Pons (tissue), 1 donor: ENCODE measurements around the gene FOS.
A peak's percentile ranks its signal among the peaks of the same experiment; 100 is the strongest.

ENCODE experiments used
- DNase-seq: peaks from one replicate; pipeline ENCODE4 v3.0.0-alpha.2; 2016; ENCODE audit warnings: low spot score

FOS gene

DNA sequence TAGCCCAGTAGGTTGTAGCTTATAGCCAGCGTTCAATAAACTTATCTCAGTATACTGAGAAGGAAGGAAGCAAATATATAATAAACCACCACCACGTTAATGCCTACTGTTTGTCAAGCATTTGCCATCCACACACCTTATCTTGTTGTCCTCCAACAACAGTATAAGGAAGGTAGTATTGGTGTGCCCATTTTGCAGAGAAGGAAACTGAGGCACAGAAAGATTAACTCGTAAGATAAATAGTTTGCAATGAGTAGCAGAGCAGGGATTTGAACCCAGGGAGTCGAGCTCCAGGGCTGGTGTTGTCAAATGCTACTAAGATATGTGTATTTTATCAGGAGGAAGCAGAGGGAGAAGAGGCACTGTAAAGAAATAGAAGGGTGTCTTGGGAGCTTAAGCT is 27.8 kb upstream of the FOS start:
- no peak for DNase-seq

DNA sequence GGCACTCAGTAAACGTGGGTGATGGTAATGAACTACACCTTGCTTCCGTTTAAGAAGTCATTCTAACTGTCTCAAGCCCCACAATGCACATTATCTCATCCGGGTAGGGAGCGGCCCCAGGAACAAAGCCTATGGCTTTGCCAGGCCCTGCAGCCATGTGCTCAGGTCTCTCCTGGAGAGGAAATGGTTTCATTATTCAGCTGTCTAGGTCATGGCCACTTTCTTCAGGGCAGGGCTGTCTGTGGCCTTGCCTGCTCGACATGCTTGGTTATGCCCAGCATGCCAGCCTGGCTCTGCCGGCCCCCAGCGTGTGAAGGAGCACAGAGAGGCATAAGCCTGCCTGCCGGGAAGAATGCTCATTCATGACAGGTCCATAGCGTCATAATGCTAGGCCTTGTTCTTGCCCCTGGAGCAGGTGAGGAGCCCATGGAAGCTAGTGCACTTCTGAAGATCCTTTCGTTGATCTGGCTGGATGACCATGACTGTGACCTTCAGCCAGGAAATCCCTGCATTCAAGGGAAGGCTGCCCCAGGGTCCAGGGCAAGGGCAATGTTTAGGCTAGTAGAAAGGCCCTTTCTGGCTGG is 26.3 kb upstream of the FOS start:
- DNase-seq = no peak

DNA sequence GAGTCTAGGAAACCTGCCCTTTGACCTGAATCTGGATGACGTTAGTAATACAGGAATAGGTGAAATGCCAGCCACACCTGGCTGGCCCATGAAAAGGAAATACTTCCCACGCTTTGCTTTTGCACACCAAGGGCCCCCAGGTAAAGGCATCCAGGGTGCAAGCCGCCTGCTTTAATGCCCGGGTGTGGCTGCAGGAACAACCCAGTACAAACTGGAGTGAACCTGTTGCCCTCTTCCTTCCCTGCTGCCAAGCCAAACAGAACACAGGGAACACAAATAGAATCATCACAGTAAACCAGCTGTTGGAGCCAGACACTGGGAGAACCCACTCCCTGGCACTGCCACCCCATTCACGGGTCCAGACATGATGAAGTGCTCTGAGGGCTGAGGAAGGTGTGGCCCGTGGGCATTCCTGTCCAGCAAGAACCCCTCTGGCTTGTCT is 24.2 kb upstream of the FOS start:
- DNase-seq = no peak

DNA sequence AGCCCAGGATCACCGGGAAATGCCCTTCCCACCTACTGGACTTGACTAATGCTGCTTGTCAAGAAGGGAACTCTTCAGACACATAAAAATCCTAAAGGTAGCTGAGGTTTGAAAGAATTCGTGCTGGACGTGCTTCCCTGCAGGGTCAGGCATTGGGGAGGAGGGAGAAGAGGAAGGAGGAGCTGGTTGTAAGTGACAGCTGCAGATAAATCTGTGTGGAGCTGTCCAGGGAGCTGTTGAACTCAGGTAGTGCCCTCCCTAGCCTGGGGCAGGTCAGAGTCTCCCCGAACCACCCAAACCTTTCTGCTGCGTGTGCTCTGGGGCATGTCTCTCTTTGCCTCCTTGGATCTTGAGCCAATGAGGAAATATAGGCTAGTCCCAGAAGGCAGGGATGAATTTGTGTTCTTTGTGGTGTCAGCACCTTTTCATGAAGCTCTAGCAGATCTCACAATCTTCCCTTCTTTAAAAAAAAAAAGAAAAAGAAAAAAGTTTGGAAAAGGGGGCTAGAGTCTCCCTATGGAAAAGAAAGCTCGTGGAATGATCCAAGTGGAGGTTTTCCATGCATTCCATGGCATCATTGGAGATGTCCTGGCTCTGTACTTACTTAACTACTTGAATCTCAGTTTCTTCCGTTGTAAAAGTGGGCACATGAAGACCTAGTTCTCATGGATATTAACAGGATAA is 23.6 kb upstream of the FOS start:
- DNase-seq = no peak

DNA sequence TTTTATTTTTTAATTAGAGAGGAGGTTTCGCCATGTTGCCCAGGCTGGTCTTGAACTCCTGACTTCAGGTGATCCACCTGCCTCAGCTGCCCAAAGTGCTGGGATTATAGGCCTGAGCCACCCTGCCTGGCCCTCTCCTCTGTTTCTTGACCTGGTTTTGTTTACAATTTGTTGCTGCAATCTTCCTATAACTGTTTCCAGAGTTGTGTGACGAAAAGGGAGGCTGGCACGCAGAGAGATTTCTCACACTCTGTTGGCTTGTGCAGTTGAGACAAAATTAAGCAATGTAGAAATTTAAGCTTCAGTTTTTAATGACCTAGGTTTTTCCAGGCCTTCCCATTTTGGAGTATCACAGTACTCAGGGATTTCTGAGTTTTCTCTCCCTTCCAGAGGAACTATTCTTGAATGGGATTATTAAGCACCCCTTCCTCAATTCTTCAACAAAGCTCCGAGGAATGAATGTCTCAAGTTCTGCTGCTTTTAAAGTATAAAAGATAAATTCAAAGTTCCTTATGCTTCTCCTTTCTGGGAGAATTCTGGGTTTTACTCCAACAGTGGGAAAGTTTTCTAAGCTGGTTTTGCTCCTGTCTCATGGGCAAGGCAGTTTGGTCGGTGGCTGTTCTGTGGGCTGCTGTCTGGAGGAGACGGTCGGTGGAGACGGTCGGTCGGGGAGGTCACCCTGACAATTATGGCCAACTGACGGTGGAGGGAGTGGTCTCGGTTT is 20.4 kb upstream of the FOS start:
- DNase-seq = no peak

DNA sequence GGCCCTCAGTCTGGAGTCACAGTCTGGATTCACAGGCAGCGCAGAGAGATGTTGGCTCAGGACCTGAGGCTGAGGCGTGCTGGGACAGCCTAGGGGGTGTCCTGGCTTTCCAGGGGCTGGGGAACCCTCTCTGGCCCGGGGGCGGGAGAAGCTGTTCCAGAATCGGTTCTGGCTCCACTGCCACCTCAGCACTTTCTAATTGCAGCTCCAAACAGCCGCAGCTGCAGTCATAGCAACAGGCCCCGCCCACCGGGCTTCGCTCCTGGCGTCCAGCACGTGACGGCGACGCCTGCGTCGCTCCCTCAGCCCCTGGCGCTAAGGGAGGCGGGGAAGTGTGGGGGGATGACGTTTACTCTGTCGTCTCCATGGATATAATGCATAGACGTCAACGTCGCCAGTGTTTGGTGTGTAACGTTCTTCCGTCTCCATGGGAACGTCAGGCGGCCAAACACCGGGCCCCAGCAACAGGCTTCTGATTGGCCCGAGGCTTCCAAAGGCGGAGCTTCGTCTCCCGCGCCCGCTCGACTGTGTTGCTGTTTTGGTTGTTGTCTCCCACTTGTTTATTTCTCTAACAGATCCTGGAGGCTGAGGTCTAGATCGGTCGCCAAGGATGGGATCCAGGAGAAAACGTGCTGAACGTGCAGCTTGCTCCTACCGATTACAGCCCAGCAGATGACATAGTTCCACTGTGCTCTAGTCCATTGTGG is 19.7 kb upstream of the FOS start:
- DNase-seq = peak; percentile 99

DNA sequence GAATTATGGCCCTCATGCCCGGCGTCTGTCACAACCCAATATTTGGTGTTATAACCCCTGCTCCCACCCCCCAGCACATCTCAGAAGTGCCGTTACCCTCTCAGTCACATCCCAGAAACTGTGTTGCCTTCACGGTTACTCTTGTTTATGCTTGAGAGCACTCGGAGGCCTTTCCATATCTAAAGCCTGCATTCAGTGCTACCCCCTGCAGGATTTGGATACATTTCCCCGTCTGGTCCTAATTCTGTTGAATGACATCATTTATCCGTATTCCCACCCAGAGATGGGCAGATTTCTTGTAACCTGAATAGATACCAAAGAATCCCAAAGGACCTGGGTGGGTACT is 19.1 kb upstream of the FOS start:
- DNase-seq = no peak

DNA sequence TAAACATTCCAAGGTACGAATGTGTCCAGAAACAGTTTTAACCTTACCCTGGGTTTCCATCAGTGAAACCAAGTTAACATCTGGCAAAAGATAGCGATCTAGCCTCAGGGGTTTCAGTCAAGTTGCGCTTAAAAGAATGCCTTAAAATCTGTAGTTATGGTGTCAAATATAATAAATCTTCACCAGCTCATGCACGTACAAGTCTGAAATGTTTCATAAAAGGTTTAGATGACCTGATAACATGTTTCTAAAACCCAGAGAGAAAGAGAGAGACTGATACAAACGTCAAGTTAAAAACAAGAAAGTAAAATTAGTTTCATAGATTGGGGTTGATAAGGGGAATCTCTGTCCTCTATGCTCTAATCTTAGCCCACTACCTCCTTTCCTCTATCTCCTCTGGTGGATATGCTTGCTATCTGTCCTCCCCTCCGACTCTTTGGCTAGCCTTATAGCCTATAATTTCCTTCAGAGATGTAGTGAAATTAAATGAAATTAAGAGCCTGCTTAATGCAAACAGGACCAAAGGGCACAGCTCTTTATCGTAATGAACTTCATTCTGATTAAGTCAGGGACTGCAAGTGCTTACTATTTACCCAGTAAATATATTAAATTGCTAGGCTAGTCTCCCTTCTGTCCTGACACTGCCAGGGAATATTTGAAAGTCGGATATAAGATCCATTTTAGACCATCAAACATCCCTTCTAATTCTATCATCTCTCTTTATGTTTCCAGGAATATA is 18.4 kb upstream of the FOS start:
- DNase-seq = no peak

DNA sequence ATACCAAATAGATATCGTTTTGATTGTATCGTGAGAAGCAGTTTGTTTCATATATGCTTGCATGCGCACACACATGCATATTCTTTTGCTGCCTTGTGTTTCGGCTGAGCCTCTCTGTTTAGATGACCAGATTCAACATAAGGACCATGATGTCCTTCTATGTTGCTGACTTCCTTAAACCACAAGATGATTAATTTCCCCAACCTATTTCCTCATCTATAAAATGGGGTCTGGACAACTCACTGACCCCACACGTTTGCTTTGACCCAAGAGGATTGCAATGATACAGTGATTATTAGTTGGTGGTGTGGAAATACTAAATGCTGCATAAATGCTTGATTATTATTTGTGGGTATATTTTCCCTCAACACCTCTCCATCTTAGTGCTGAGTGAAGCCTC is 16.8 kb upstream of the FOS start:
- no peak for DNase-seq

DNA sequence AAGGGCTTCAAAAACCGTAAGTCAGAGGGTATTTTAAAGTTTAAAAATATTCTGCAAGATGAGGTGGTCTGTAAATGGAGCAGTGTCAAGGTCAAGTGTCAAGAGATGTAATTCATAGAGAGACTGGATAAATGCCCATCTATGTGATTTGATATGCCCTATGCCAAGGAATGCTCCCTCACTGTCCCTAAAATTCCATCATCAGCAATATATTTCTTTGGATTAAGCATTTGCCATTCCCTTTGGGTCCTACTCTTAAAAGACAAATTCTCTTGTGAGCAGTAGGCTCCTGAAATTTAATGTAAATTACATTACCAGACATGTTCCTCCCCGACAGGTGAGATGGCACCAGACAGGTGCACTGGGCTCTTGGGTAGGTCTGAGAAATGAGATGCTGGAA is 16.0 kb upstream of the FOS start:
- no peak for DNase-seq

DNA sequence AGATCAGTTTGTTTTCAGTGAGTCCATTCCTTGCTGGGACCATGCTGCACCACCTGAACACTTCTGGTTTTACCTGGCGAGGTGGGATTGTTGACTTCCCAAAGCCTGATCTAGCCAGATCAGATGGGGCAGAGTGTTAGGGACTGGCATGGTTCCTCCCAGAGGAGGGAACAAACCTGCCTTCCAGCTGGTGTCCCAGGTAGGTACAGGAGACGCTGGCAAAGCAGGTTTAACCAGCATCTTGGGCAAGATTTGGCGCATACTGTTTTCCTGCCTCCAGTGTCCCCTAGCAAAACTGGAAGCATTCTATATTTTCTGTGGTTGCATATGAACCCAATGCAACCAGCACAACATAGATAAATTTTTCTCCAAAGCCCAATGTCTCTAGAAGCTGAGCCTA is 14.6 kb upstream of the FOS start:
- DNase-seq = no peak

DNA sequence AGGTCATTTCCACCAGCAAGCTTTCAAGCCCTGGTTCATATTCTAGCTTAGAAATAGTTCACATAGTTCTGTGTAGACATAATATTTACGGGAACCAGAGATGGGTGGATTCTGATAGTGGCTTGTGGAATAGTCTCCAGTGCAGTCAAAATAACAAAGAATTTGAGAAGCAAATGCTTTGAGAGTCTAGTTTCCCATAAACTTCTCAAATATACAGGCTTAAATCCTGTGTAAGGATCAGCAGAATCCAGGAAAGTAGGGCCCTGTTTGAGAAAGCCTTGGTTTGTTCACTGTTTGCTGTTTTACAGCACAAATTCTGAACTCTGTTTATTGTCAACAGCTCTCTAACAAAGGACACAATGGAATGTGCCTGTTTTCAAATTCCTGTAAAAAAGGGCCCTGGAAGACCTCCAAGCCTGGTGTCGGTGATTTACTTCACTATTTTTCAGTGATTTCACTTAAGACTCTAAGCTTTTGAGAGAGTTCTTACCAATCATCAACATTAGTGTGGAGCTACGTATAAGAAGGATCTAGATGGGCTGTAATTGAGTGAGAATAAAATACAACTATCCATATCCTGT is 11.4 kb upstream of the FOS start:
- DNase-seq = no peak

DNA sequence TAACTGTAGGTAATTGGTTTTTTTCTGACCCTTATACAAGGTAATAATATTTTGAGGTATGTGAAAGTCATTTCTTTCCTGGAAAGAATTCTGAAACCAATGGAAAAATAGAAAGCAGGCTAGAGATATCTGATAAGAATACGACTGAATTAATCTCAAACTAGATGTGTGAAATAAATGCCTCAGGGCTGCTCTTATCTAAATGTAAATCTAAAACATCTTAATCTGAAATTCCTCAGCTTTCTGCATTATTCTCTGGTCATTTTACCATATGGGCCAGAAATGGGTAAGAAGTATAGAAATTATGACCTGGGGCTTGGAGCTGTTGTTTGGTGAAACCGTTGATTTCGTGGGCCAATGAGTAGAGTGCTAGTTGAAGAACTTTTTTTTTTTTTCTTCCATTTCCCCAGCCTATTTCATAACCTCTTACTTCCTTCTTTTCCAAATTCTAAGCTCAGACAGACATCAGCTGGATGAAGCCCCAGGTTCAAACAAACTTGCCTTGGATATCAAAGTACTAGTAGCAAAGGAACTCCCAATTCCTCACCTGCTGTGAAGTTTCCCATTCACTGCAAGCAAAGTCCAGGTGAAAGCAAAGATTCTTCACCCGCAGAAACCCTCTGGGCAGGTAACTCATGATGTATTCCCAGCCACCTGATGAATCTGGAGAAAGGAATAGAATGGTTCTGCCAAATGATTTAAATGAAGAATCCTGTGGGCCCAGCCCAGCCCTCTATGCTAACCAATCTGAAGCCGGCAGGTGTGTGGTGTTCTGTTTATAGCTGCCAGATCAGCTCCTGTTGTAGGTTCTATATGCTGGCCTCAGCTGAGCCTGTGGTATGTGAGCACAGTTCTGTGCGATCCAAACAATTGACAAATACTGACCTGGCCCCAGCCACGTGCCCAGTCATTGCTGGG is 9.7 kb upstream of the FOS start:
- peak; percentile 63 for DNase-seq

DNA sequence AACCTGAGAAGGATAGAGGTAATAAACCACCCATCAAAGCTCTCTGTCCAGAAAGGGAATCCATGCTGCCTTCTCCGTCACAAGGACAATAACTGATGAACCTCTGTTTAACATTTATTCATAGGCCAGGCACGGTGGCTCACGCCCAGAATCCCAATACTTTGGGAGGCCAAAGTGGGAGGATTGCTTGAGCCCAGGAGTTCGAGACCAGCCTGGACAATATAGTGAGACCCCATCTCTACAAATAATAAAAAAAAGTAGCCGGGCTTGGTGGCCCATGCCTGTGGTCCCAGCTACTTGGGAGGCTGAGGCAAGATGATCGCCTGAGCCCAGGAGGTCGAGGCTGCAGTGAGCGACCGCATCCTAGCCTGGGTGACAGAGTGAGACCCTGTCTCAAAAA is 7.1 kb upstream of the FOS start:
- no peak for DNase-seq

DNA sequence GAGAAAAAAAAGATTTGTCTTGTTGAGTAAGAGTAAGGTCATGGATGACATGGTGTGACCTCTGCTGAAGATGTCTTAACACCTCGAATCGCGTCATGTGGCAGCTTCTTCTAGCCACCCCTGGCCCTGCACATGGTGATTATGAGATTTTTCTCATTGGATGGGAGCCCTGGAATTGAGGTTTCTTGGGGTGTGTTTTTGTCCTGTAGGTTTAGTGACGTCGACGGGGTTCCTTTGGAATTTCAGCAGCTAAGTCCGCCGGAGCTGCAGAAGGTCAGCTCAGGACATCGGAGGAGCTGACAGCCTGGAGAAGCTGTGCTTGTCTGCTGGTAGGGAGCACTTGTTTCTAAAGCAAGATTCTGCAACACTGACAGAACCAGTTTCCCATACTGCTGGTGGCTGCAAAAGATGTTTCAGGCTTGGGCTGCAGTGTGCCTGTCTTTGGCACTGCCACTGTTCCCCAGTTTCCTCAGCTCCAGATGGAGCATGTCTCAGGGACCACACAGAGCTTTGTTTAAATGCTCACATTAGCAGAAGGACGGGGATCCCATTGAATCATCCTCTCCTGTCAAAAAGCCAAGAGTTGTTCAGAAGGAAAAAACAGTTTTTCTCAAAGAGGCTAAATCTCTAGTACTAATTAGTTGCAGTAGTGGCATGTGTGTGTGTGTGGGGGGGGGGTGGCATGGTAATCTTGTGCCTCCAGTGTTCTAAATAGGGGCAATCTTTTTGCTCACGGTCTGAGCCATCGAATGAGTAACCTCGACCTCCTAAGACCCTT is 5.2 kb upstream of the FOS start:
- DNase-seq = no peak

DNA sequence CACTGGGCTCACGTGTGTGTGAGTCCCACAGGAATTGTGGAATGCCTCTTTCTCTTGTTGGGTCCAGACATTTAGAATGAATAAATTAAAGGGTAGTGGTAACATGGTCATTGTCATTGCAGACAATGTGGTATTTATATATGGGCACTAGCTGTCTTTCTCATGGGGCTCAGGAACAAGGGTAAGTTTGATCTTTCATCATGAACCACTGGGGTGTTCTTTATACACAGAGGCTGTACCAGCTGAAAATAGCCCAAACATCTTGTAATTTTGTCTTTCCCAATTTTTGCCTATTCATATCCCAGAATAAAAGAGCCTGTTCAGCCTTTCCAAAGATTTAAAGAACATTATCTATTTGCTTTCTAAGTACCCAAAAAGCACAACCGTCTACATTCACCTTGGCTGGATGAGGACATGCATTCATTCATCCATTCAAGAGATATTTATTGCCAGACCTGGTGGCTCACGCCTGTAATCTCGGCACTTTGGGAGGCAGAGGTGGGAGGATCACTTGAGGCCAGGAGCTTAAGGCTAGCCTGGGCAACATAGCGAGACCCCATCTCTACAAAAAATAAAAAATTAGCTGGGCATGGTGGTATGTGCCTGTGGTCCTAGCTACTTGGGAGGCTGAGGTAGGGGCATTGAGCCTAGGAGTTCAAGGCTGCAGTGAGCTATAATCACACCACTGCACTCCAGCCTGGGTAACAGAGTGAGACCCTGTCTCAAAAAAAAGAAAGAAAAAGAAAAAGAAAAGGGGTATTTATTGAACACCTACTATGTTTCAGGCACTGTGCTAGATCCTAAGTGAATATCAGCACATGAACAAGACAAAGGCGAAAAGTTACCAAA is 4.4 kb upstream of the FOS start:
- peak; percentile 75 for DNase-seq

DNA sequence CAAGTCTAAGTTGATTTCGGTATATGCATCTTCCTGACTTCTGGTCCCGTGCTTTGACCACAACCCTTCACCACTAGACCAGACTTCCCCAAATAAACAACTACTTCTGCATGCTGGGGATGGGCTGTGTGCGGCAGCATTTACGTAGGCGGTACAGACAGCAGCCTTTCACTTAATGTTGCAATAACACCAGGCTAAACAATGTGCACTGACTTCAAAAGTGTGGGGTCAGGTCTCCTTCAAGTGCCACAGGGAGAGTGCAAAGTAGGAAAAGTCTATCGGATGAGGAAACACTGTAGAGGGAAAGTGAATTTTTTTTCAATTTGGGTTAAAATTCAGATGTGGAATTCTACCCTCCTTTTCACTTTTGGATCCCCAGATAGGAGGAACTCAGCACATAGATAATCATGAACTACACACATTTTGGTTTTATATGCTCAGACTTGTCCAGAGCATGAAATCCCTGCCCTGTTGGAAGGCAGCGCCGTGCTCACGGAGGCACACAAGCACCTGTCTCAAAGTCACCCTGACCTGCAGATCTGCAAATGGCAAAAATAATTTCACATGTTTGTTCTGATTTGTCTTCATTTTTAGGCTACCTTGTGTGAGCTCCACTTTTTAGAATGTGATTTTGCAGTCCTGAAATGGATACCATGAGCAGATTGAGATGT is 3.6 kb upstream of the FOS start:
- DNase-seq = peak; percentile 90

DNA sequence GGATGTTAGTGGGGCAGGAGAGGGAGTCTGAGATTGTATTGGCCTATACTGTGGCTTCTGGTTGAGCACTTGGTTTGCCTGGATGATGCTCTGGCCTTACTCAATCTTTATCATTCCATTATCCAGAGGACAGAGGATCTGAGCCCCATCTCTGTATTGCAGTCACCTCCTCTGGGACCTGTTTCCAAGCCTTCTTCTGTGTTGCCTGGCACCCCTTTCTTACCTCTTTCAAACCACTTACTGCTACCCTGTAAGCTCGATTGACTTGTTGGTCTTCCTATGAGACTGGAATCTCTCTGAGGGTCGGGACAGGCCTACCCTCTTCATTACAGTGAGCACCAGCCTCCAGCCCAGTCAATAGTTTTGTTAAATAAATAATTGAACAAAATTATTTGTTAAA is 3.0 kb upstream of the FOS start:
- no peak for DNase-seq
